DOHH2 (cell line): ENCODE results near the gene DDX51.

ENCODE experiments used
- H3F3A ChIP-seq: fragments of 200-600 bp; sonication (generic), shearing (Covaris generic); 2 replicates; pipeline ENCODE4 v1.6.0; 2016; ENCODE audit warnings: antibody characterized with exemption, mild to moderate bottlenecking; ENCODE audit not compliant: control insufficient read depth, insufficient read depth
- H3K27ac ChIP-seq: fragments of 200-600 bp; sonication (generic); 2 replicates; pipeline ENCODE4 v1.5.1; 2014; ENCODE audit warnings: low read depth, mild to moderate bottlenecking, low read length, moderate library complexity
- H3K27me3 ChIP-seq: fragments of 200-600 bp; sonication (generic); 2 replicates; pipeline ENCODE4 v1.6.1; 2014; ENCODE audit warnings: mild to moderate bottlenecking, low read length, mixed read lengths; ENCODE audit not compliant: control insufficient read depth
- H3K36me3 ChIP-seq: fragments of 200-600 bp; sonication (generic); 2 replicates; pipeline ENCODE4 v1.6.1; 2014; ENCODE audit warnings: mild to moderate bottlenecking, low read length, moderate library complexity, mixed read lengths; ENCODE audit not compliant: control insufficient read depth
- H3K4me1 ChIP-seq: fragments of 200-600 bp; sonication (generic); 2 replicates; pipeline ENCODE4 v1.6.1; 2014; ENCODE audit warnings: mild to moderate bottlenecking, low read length, mixed read lengths; ENCODE audit not compliant: control insufficient read depth
- H3K4me2 ChIP-seq: fragments of 200-600 bp; sonication (generic); 2 replicates; pipeline ENCODE4 v1.6.0; 2014; ENCODE audit warnings: mild to moderate bottlenecking, low read length, moderate library complexity
- H3K4me3 ChIP-seq: fragments of 200-600 bp; sonication (generic); 2 replicates; pipeline ENCODE4 v1.5.1; 2014; ENCODE audit warnings: mild to moderate bottlenecking, low read length, mixed read lengths
- H3K79me2 ChIP-seq: fragments of 200-600 bp; sonication (generic); 2 replicates; pipeline ENCODE4 v1.6.1; 2014; ENCODE audit warnings: mild to moderate bottlenecking, low read length, mixed read lengths; ENCODE audit not compliant: control insufficient read depth
- H3K9me2 ChIP-seq: fragments of 200-600 bp; sonication (generic); replicated peaks from 2 replicates; pipeline ENCODE4 v1.6.1; 2014; ENCODE audit warnings: mild to moderate bottlenecking, low read length, mixed read lengths; ENCODE audit not compliant: control insufficient read depth
- H3K9me3 ChIP-seq: fragments of 200-600 bp; sonication (generic); 2 replicates; pipeline ENCODE4 v1.6.1; 2014; ENCODE audit warnings: antibody characterized with exemption, low read length, mixed read lengths; ENCODE audit not compliant: control insufficient read depth, insufficient read depth
- H4K20me1 ChIP-seq: fragments of 200-600 bp; sonication (generic); 2 replicates; pipeline ENCODE4 v1.6.0; 2014; ENCODE audit warnings: low read depth, mild to moderate bottlenecking, antibody characterized with exemption, low read length, moderate library complexity; ENCODE audit not compliant: control insufficient read depth, insufficient read depth
- CTCF ChIP-seq: fragments of 200-600 bp; sonication (generic); IDR thresholded peaks from one replicate; pipeline ENCODE4 v1.5.1; 2014; ENCODE audit warnings: antibody characterized with exemption, mild to moderate bottlenecking, low read depth, low read length; ENCODE audit not compliant: poor library complexity, severe bottlenecking
- EZH2phosphoT487 ChIP-seq: fragments of 200-600 bp; sonication (generic); IDR thresholded peaks from 2 replicates; pipeline ENCODE4 v1.6.1; 2017; ENCODE audit warnings: borderline replicate concordance, mild to moderate bottlenecking, antibody characterized with exemption, low read length, moderate library complexity, mixed read lengths

The DDX51 gene

GRCh38 chr12:132172619-132173018 is 28.5 kb upstream of the DDX51 start:
- no peaks in the 10 kb centered on the region for H3F3A ChIP-seq
- TF ChIP-seq CTCF (no peak), EZH2phosphoT487 (no peak)
- H3K4me3 ChIP-seq = no peak overlapping the region
- H3K27ac ChIP-seq = no peak overlapping the region
- no peak overlapping the region for H3K4me2 ChIP-seq
- no peaks in the 10 kb centered on the region for H3K36me3 ChIP-seq
- no peaks in the 10 kb centered on the region; the same call in 1 of the 2 replicates for H3K27me3 ChIP-seq
- no peaks in the 10 kb centered on the region for H3K79me2 ChIP-seq
- no peaks in the 10 kb centered on the region; the same call in 1 of the 2 replicates for H3K4me1 ChIP-seq
- H3K9me2 ChIP-seq = no peaks in the 10 kb centered on the region
- H4K20me1 ChIP-seq = no peaks in the 10 kb centered on the region
- H3K9me3 ChIP-seq = no peaks in the 10 kb centered on the region; the same call in 1 of the 2 replicates

- no peaks in the 10 kb centered on the region for H4K20me1 ChIP-seq
- no peaks in the 10 kb centered on the region; the same call in 1 of the 2 replicates for H3K4me1 ChIP-seq
- TF ChIP-seq EZH2phosphoT487 = no peak
- no peak for TF ChIP-seq CTCF
- no peaks in the 10 kb centered on the region; the same call in 1 of the 2 replicates for H3K27me3 ChIP-seq
- no peaks in the 10 kb centered on the region for H3F3A ChIP-seq
- no peaks in the 10 kb centered on the region for H3K79me2 ChIP-seq
- H3K9me3 ChIP-seq = peaks cover 5% of the 10 kb centered on the region; the same call in 1 of the 2 replicates
- H3K4me2 ChIP-seq = no peak overlapping the region
- H3K36me3 ChIP-seq = no peaks in the 10 kb centered on the region
- H3K9me2 ChIP-seq = no peaks in the 10 kb centered on the region
- H3K27ac ChIP-seq = no peak overlapping the region
- H3K4me3 ChIP-seq = no peak overlapping the region
Observed at GRCh38 chr12:132171968-132172521, 27.9 kb upstream of the DDX51 start.

DNA sequence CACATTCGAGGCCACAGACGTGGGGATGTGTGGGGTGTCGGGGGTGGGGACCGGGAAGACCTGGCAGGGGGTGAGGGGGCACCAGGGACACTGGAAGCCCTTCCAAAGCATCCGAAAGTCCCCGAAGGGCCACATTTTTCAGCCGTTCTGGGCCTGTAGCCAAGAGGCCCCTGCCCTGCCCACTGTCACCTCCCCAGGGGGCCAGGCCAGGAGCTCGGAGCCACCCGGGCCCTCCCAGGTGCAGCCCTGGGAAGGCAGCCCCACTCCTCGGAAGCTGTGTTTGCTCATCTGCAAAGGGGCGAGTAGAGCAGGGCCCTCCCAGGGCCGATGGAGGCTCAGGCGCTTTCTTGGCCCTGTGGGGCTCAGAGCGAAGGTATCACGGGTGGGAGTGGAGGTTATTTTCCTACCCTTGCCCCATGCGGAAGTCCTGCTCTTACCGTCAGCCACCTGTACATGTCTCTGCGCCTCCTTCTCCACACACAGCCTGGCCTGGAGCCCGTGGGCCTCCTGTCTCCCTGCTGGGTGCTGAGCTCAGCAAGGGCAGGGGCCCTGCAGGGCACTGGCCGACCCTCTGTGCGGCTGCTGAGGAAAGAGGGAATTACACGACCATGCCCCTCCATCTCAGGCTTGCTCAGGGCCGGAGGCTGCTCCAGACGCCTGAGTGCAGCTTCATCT is 27.3 kb upstream of the DDX51 start:
- Histone ChIP-seq H3K9me3 (peaks cover 9% of the 10 kb centered on the region; the same call in 1 of the 2 replicates), H3K79me2 (no peaks in the 10 kb centered on the region), H3K36me3 (no peaks in the 10 kb centered on the region), H3K27me3 (no peaks in the 10 kb centered on the region; the same call in 1 of the 2 replicates), H3K4me3 (no peak overlapping the region), H4K20me1 (no peaks in the 10 kb centered on the region), H3K4me2 (no peak overlapping the region), H3K4me1 (no peaks in the 10 kb centered on the region; the same call in 1 of the 2 replicates), H3K9me2 (no peaks in the 10 kb centered on the region), H3F3A (no peaks in the 10 kb centered on the region), H3K27ac (no peak overlapping the region)
- TF ChIP-seq EZH2phosphoT487 (no peak), CTCF (no peak)
